Caco-2 (cell line): ENCODE data around the gene PCK2. TPM values are rescaled to one million over a fixed set of nuclear protein-coding genes. Genes with fewer than 3 reads are reported as not detected.

Source experiments
- BruUV-seq: library from RNA; stranded (reverse); fragments of 400-500 nt; replicated peaks from 2 replicates; lab custom pipeline; 2021; lab: Mats Ljungman, UMichigan
- CTCF ChIA-PET: fragments of 300-600 bp; sonication (Branson Sonifier 250); formaldehyde crosslinking; loops from one replicate; lab custom pipeline; 2022; ENCODE audit warnings: antibody characterized with exemption; lab: Charles Lee
- POLR2A ChIA-PET: fragments of 300-600 bp; sonication (Branson Sonifier 250); formaldehyde crosslinking; loops from one replicate; lab custom pipeline; 2022; ENCODE audit warnings: antibody characterized with exemption; lab: Charles Lee
- DNase-seq, 2 experiments: peaks; one replicate each; pipeline versions ENCODE4 v3.0.0 to v3.0.0-alpha.2; 2020 to 2022
- H3K27me3 ChIP-seq: replicated peaks from 2 replicates; pipeline ENCODE4 v1.6.0; 2011; ENCODE audit warnings: low read length; ENCODE audit not compliant: control insufficient read depth, insufficient read depth
- H3K36me3 ChIP-seq: 2 replicates; pipeline ENCODE4 v1.5.1; 2011; ENCODE audit warnings: low read length; ENCODE audit not compliant: control insufficient read depth, insufficient read depth
- H3K4me1 ChIP-seq: fragments of 250-450 bp; sonication (Bioruptor Pico); 2 replicates; pipeline ENCODE4 v1.5.1; 2020; ENCODE audit warnings: mild to moderate bottlenecking
- H3K4me3 ChIP-seq: 2 replicates; pipeline ENCODE4 v1.5.1; 2011; ENCODE audit warnings: low read depth, mild to moderate bottlenecking, control low read depth, low read length
- H3K9me3 ChIP-seq: fragments of 250-450 bp; sonication (Bioruptor Pico); 2 replicates; pipeline ENCODE4 v1.5.1; 2020; ENCODE audit warnings: mild to moderate bottlenecking, moderate library complexity
- H3K27ac Mint-ChIP-seq: one replicate; pipeline ENCODE4 v1.8.0; 2022; ENCODE audit warnings: mixed read lengths; ENCODE audit not compliant: unreplicated experiment
- H3K27me3 Mint-ChIP-seq: one replicate; pipeline ENCODE4 v1.8.0; 2022; ENCODE audit warnings: mixed read lengths; ENCODE audit not compliant: insufficient read depth, unreplicated experiment
- H3K36me3 Mint-ChIP-seq: one replicate; pipeline ENCODE4 v1.8.0; 2022; ENCODE audit warnings: mild to moderate bottlenecking, mixed read lengths; ENCODE audit not compliant: insufficient read depth, unreplicated experiment
- H3K4me1 Mint-ChIP-seq: one replicate; pipeline ENCODE4 v1.8.0; 2022; ENCODE audit warnings: low read depth, mixed read lengths; ENCODE audit not compliant: unreplicated experiment
- H3K4me3 Mint-ChIP-seq: one replicate; pipeline ENCODE4 v1.8.0; 2022; ENCODE audit warnings: mild to moderate bottlenecking, moderate library complexity, mixed read lengths; ENCODE audit not compliant: unreplicated experiment
- H3K9me3 Mint-ChIP-seq: one replicate; pipeline ENCODE4 v1.8.0; 2022; ENCODE audit warnings: mixed read lengths; ENCODE audit not compliant: unreplicated experiment
- intact Hi-C: fragments of 100-400 bp; cut with micrococcal nuclease; formaldehyde crosslinking; loops from one replicate; pipeline ENCODE4 v1.10.0; 2022; ENCODE audit not compliant: unreplicated experiment
- total RNA-seq: library from RNA; stranded (reverse); gene quantifications from 2 replicates; pipeline ENCODE4 v1.2.3, GENCODE V29; 2022
- TF ChIP-seq, protein P1 (sequence below), 2 experiments: fragments of 200-600 bp in 1 of 2; IDR thresholded peaks; 1 replicate in 1 of 2; 2 replicates in 1 of 2; pipeline versions ENCODE4 v1.5.1 to v1.8.0; 2011 to 2022; ENCODE audit warnings: antibody characterized with exemption in 1 of 2, control low read depth in 1 of 2, inconsistent platforms in 1 of 2, low read depth in 1 of 2, low read length in 1 of 2, mild to moderate bottlenecking in 1 of 2, moderate library complexity in 1 of 2; ENCODE audit not compliant: insufficient read depth in 1 of 2, severe bottlenecking in 1 of 2, unreplicated experiment in 1 of 2

Gene PCK2
- total RNA-seq, 1 experiment from 2014 or later = 146 TPM

DNA sequence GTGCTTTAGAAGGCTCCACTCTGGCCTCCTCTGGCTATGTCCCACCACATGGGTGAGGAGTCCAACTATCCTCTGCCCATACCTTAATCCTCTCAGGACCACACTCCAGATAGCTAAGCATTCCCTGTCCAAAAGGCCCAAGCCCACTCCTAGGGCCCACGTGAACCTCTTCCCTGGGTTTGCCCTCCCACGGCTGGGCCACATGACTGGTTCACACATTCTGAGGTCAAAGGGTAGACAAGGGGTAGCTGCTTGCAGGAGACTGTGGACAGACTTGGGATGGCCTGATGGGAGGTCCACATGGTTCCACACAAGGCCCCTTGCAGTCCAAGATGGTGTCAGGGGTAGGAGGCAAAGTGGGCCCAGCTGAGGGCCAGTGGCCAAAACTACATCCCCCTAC lies 6.0 kb upstream of the PCK2 start:
- POLR2A ChIA-PET = no interaction called here

DNA sequence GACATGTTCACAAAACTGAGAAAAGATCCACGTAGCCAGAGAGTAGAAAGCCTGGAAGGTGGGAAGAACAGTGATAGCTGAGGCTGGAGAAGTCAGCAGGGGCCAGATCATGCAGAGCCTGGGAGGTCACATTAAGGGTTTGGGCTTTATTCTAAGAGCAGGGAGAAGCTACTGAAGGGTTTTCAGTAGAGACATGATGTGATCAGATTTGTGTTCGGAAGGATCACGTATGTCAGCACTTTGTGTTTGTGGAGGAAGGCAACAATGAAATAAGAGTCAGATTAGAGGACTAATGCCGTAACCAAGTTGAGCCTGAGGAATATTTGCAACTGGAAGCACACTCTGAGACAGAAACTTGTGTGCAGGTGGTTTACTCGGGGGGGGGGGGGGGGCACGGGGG lies 4.2 kb upstream of the PCK2 start:
- peaks cover 11% of the 10 kb centered on the region for H3K4me1 ChIP-seq
- Mint-ChIP-seq H3K36me3 (peaks cover 18% of the 10 kb centered on the region), H3K27me3 (no peaks in the 10 kb centered on the region), H3K4me3 (no peak overlapping the region), H3K27ac (no peak overlapping the region), H3K9me3 (no peaks in the 10 kb centered on the region), H3K4me1 (peaks cover 17% of the 10 kb centered on the region)
- no peaks in the 10 kb centered on the region for H3K27me3 ChIP-seq
- no peaks in the 10 kb centered on the region for H3K9me3 ChIP-seq
- no peak overlapping the region for H3K4me3 ChIP-seq
- CTCF ChIA-PET = interaction anchor here (0.6 to 6.4 kb wide), 7 partner anchors 9 to 71 kb away, joined by 3 to 129 read pairs (median 5); partner anchors contain the start of genes CARMIL3, DCAF11, IRF9 and NRL
- no peak for DNase-seq
- intact Hi-C loops = loop anchor here (1.0 to 2.0 kb wide), 2 partner anchors 32 to 75 kb away; no protein-coding TSS in a partner anchor
- no TSS peak for BruUV-seq
- TF ChIP-seq, protein P1, sequence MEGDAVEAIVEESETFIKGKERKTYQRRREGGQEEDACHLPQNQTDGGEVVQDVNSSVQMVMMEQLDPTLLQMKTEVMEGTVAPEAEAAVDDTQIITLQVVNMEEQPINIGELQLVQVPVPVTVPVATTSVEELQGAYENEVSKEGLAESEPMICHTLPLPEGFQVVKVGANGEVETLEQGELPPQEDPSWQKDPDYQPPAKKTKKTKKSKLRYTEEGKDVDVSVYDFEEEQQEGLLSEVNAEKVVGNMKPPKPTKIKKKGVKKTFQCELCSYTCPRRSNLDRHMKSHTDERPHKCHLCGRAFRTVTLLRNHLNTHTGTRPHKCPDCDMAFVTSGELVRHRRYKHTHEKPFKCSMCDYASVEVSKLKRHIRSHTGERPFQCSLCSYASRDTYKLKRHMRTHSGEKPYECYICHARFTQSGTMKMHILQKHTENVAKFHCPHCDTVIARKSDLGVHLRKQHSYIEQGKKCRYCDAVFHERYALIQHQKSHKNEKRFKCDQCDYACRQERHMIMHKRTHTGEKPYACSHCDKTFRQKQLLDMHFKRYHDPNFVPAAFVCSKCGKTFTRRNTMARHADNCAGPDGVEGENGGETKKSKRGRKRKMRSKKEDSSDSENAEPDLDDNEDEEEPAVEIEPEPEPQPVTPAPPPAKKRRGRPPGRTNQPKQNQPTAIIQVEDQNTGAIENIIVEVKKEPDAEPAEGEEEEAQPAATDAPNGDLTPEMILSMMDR (IDR thresholded peaks at IDR 0.05; ENCODE audit: insufficient read depth in 1 of 2, low read depth in 1 of 2, low read length in 1 of 2, severe bottlenecking in 1 of 2, unreplicated experiment in 1 of 2) = no peak
- POLR2A ChIA-PET = no interaction called here
- H3K36me3 ChIP-seq = no peaks in the 10 kb centered on the region

More for the DNA sequence above, 6.0 kb upstream of the PCK2 start:
- no peak for DNase-seq
- Mint-ChIP-seq H3K36me3 (peaks cover 6% of the 10 kb centered on the region), H3K4me3 (no peak overlapping the region), H3K9me3 (no peaks in the 10 kb centered on the region), H3K27me3 (no peaks in the 10 kb centered on the region), H3K27ac (no peak overlapping the region), H3K4me1 (peaks cover 10% of the 10 kb centered on the region)
- H3K9me3 ChIP-seq = no peaks in the 10 kb centered on the region
- TF ChIP-seq, protein P1 (IDR thresholded peaks at IDR 0.05; ENCODE audit: insufficient read depth in 1 of 2, low read depth in 1 of 2, low read length in 1 of 2, severe bottlenecking in 1 of 2, unreplicated experiment in 1 of 2) = no peak
- CTCF ChIA-PET = no interaction called here
- no peaks in the 10 kb centered on the region for H3K27me3 ChIP-seq
- no peak overlapping the region for H3K4me3 ChIP-seq
- intact Hi-C loops = no loop called here
- H3K4me1 ChIP-seq = peaks cover 4% of the 10 kb centered on the region
- H3K36me3 ChIP-seq = no peaks in the 10 kb centered on the region
- BruUV-seq = no TSS peak

DNA sequence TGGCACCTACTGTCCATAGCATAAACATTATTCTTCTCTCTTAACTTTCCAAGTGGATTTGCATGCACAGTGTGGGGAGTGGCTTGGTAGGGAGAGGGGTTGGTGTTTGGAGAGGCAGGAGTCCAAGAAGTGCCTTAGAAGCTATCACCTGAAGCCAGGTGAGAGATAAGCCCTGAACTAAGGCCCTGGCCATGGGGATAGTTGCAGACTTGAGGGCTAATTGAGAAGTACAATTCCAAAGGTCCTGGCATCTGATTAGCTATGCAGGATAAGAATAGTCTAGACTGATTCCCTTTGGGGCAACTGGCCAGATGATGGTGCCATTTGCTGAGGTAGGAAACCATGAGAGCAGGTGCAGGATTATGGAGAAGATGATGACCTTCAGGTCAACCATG lies 2.0 kb upstream of the PCK2 start:
- H3K4me3 Mint-ChIP-seq = no peak overlapping the region
- Histone ChIP-seq H3K4me3 (no peak overlapping the region), H3K36me3 (peaks cover 3% of the 10 kb centered on the region), H3K4me1 (peaks cover 21% of the 10 kb centered on the region), H3K9me3 (no peaks in the 10 kb centered on the region), H3K27me3 (no peaks in the 10 kb centered on the region)
- no peaks in the 10 kb centered on the region for H3K9me3 Mint-ChIP-seq
- TF ChIP-seq, protein P1 (IDR thresholded peaks at IDR 0.05; ENCODE audit: insufficient read depth in 1 of 2, low read depth in 1 of 2, low read length in 1 of 2, severe bottlenecking in 1 of 2, unreplicated experiment in 1 of 2) = no peak
- intact Hi-C loops = no loop called here
- no peaks in the 10 kb centered on the region for H3K27me3 Mint-ChIP-seq
- H3K36me3 Mint-ChIP-seq = peaks cover 38% of the 10 kb centered on the region
- BruUV-seq = no TSS peak
- DNase-seq = no peak
- CTCF ChIA-PET = interaction anchor here (0.7 to 6.4 kb wide), 6 partner anchors 11 to 214 kb away, joined by 3 to 129 read pairs (median 14); partner anchors contain the start of genes DCAF11, NRL and TINF2
- H3K4me1 Mint-ChIP-seq = peaks cover 24% of the 10 kb centered on the region
- POLR2A ChIA-PET = interaction anchor here (0.9 kb wide), 1 partner anchor 23 kb away, joined by 3 read pairs; the partner anchor contains the start of genes DCAF11 and NRL
- H3K27ac Mint-ChIP-seq = peak overlapping the region; percentile 99
